ENCODE data around the gene CHCHD3.

DNA sequence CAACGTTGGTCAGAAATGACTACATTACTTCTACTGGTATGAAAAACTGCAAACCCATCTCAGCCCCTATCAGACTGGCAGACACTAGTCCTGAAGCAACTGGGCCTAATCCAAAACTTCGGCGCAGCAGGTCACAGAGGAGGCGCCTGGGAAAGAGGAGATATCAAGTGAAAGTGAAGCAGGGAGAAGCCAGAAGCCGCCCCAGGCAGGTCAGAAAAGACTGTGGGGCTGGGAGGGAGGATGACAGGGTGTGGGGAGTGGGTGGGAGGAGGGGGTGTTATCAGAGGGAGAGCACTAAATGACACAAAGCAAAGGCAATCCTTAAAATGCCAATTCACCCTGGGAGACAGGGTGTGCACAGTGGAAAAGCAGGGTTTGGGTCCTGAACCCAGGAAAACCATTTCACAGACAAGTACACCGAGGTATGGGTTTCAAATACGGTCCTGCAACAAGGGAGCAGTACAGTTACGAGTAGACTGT lies 731 bp downstream of the CHCHD3 start:
- TF ChIP-seq, protein P1, sequence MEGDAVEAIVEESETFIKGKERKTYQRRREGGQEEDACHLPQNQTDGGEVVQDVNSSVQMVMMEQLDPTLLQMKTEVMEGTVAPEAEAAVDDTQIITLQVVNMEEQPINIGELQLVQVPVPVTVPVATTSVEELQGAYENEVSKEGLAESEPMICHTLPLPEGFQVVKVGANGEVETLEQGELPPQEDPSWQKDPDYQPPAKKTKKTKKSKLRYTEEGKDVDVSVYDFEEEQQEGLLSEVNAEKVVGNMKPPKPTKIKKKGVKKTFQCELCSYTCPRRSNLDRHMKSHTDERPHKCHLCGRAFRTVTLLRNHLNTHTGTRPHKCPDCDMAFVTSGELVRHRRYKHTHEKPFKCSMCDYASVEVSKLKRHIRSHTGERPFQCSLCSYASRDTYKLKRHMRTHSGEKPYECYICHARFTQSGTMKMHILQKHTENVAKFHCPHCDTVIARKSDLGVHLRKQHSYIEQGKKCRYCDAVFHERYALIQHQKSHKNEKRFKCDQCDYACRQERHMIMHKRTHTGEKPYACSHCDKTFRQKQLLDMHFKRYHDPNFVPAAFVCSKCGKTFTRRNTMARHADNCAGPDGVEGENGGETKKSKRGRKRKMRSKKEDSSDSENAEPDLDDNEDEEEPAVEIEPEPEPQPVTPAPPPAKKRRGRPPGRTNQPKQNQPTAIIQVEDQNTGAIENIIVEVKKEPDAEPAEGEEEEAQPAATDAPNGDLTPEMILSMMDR (IDR thresholded peaks at IDR 0.05), result no peak
- no peak for TF ChIP-seq EZH2 (IDR thresholded peaks at IDR 0.05)
